Neuronal stem cell (in vitro differentiated cells): Measurements from ENCODE around the gene RAP1GAP.

Experiments used
- DNase-seq: peaks from one replicate; pipeline ENCODE4 v3.0.0-alpha.2; 2013; ENCODE audit warnings: low spot score
- H2AFZ ChIP-seq: one replicate; pipeline ENCODE4 v1.6.1; 2013; ENCODE audit warnings: mild to moderate bottlenecking, low read length, inconsistent platforms
- H2AK5ac ChIP-seq: 2 replicates; pipeline ENCODE4 v1.6.1; 2013; ENCODE audit warnings: low read depth, mild to moderate bottlenecking, inconsistent platforms, low read length, moderate library complexity, mixed read lengths
- H2BK120ac ChIP-seq: 2 replicates; pipeline ENCODE4 v1.6.1; 2013; ENCODE audit warnings: low read depth, mild to moderate bottlenecking, inconsistent platforms, low read length, moderate library complexity, mixed read lengths
- H2BK12ac ChIP-seq: one replicate; pipeline ENCODE4 v1.6.1; 2013; ENCODE audit warnings: low read length, inconsistent platforms
- H2BK15ac ChIP-seq: 2 replicates; pipeline ENCODE4 v1.6.1; 2013; ENCODE audit warnings: mild to moderate bottlenecking, low read length, inconsistent platforms, mixed read lengths
- H2BK5ac ChIP-seq: one replicate; pipeline ENCODE4 v1.6.1; 2013; ENCODE audit warnings: inconsistent platforms, mild to moderate bottlenecking, low read length, moderate library complexity
- H3K14ac ChIP-seq: one replicate; pipeline ENCODE4 v1.6.1; 2013; ENCODE audit warnings: low read length, inconsistent platforms
- H3K18ac ChIP-seq: 2 replicates; pipeline ENCODE4 v1.6.1; 2013; ENCODE audit warnings: low read length, inconsistent platforms
- H3K23ac ChIP-seq: 2 replicates; pipeline ENCODE4 v1.6.1; 2013; ENCODE audit warnings: low read depth, mild to moderate bottlenecking, mixed read lengths, low read length, inconsistent platforms; ENCODE audit not compliant: poor library complexity
- H3K27ac ChIP-seq: replicated peaks from 3 replicates; pipeline ENCODE4 v1.5.1; 2013; ENCODE audit warnings: low read length, inconsistent platforms
- H3K27me3 ChIP-seq, 3 experiments: 2 replicates each; pipeline ENCODE4 v1.6.1; 2013; ENCODE audit warnings: low read length in 3 of 3, mild to moderate bottlenecking in 2 of 3, inconsistent platforms in 1 of 3, low read depth in 1 of 3, mixed read lengths in 1 of 3, moderate library complexity in 1 of 3; ENCODE audit not compliant: control insufficient read depth in 3 of 3, insufficient read depth in 3 of 3
- H3K36me3 ChIP-seq, 2 donors: replicated peaks in 1 of 2; 2 replicates each; pipeline ENCODE4 v1.6.1; 2013; ENCODE audit warnings: low read length in 2 of 2; ENCODE audit not compliant: control insufficient read depth in 2 of 2, insufficient read depth in 2 of 2
- H3K4ac ChIP-seq: 2 replicates; pipeline ENCODE4 v1.6.1; 2013; ENCODE audit warnings: inconsistent platforms, mild to moderate bottlenecking, low read length, moderate library complexity
- H3K4me1 ChIP-seq, 2 donors: 1 replicate in 1 of 2; 2 replicates in 1 of 2; pipeline ENCODE4 v1.6.1; 2013; ENCODE audit warnings: low read length in 2 of 2, low read depth in 1 of 2; ENCODE audit not compliant: control insufficient read depth in 2 of 2, insufficient read depth in 1 of 2
- H3K4me2 ChIP-seq: one replicate; pipeline ENCODE4 v1.6.1; 2013; ENCODE audit warnings: mild to moderate bottlenecking, low read length, inconsistent platforms; ENCODE audit not compliant: insufficient read depth, poor library complexity, severe bottlenecking
- H3K4me3 ChIP-seq, 2 donors: 2 replicates each; pipeline ENCODE4 v1.5.1; 2013; ENCODE audit warnings: low read length in 2 of 2, mild to moderate bottlenecking in 2 of 2, inconsistent platforms in 1 of 2, moderate library complexity in 1 of 2
- H3K79me1 ChIP-seq: one replicate; pipeline ENCODE4 v1.6.1; 2013; ENCODE audit warnings: low read depth, mild to moderate bottlenecking, inconsistent platforms, low read length, moderate library complexity
- H3K9ac ChIP-seq: one replicate; pipeline ENCODE4 v1.6.1; 2013; ENCODE audit warnings: mild to moderate bottlenecking, low read depth, low read length, inconsistent platforms; ENCODE audit not compliant: poor library complexity
- H3K9me3 ChIP-seq, 2 donors: replicated peaks in 1 of 2; 2 replicates each; pipeline versions ENCODE3 to v1.6.1; 2013; ENCODE audit warnings: low read length in 2 of 2, mild to moderate bottlenecking in 2 of 2, inconsistent platforms in 1 of 2, low read depth in 1 of 2, mixed read lengths in 1 of 2, moderate library complexity in 1 of 2; ENCODE audit not compliant: control insufficient read depth in 2 of 2, insufficient read depth in 1 of 2
- H4K8ac ChIP-seq: one replicate; pipeline ENCODE4 v1.6.1; 2013; ENCODE audit warnings: low read depth, mild to moderate bottlenecking, inconsistent platforms, low read length, moderate library complexity
- H4K91ac ChIP-seq: one replicate; pipeline ENCODE4 v1.6.1; 2013; ENCODE audit warnings: low read length, low read depth, mild to moderate bottlenecking, inconsistent platforms; ENCODE audit not compliant: poor library complexity
- WGBS, 2 donors: extraction: QIAGEN DNeasy Blood & Tissue Kit; methylation state at CpG; one replicate each; pipeline ENCODE4 v1.1.7; 2013; ENCODE audit warnings: missing lambda C conversion rate in 2 of 2, mixed read lengths in 1 of 2; ENCODE audit not compliant: insufficient read length in 2 of 2, insufficient replicate concordance in 1 of 2; ENCODE audit errors: extremely low coverage in 2 of 2; 5-methylcytosine and 5-hydroxymethylcytosine counted together

RAP1GAP gene

GRCh38 chr1:21622466-21623315, 46.5 kb downstream of the RAP1GAP start:
- H3K23ac ChIP-seq: no peak overlapping the region
- H3K27me3 ChIP-seq: peaks cover 0 to 62% (median 19%) of the 10 kb centered on the region in 3 experiments
- WGBS, 2 donors: no CpG with 5 or more reads among the region's 62 CpGs
- no peak overlapping the region for H3K4ac ChIP-seq
- H2BK15ac ChIP-seq: peak overlapping the region; percentile 0
- H3K79me1 ChIP-seq: no peaks in the 10 kb centered on the region
- no peak overlapping the region for H3K27ac ChIP-seq
- peak overlapping the region; percentile 97 for H2AK5ac ChIP-seq
- no peak overlapping the region for H3K9ac ChIP-seq
- H3K36me3 ChIP-seq: no peaks in the 10 kb centered on the region
- H3K9me3 ChIP-seq: no peaks in the 10 kb centered on the region
- peak overlapping the region in 1 of 2 donors; percentile 74 for H3K4me3 ChIP-seq
- peak; percentile 51 for DNase-seq
- H3K18ac ChIP-seq: peak overlapping the region; percentile 86
- H3K4me1 ChIP-seq: peaks cover 11 to 14% of the 10 kb centered on the region in 2 donors
- H4K8ac ChIP-seq: no peak overlapping the region
- no peak overlapping the region for H2AFZ ChIP-seq
- H2BK5ac ChIP-seq: no peak overlapping the region
- H4K91ac ChIP-seq: no peak overlapping the region
- H3K4me2 ChIP-seq: peak overlapping the region; percentile 68
- no peak overlapping the region for H2BK12ac ChIP-seq
- H3K14ac ChIP-seq: peak overlapping the region; percentile 72
- H2BK120ac ChIP-seq: no peak overlapping the region

DNA sequence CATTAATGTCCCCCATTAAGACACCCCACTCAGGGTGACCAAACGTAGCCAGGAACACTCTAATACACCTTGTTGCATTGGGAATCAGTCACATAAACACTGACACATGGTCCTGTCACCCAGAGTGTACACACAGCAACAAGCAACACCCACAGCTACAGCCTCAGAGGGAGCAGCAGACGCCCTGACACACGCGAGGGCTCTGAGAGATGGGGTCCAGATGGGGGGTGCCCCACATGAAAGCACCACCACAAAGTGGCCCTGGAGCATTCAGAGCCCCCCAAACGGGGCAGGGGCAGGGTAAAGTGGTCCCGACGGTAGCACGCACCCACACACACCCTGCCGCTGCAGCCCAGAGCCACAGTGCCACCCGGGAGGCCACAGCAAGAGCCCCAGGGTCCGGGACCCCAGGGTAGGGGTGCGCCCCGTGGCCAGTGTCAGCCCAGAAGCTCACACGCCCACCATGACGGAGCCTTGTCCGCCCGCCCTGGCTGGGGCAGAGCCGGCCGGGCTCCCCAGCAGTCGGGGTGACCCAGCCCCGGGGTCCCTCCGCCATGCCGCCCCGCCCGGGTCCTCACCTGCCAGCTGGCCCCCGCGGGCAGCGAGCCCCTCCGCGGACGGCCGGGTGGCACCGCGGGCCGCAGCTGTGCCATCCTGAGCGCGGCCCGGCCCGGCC, 47.3 kb downstream of the RAP1GAP start:
- H3K4me2 ChIP-seq: peak overlapping the region; percentile 68
- no peak for DNase-seq
- no peaks in the 10 kb centered on the region for H3K79me1 ChIP-seq
- WGBS, 2 donors: no CpG with 5 or more reads among the region's 39 CpGs
- no peak overlapping the region for H2BK120ac ChIP-seq
- H4K91ac ChIP-seq: no peak overlapping the region
- peak overlapping the region; percentile 45 for H3K23ac ChIP-seq
- H3K14ac ChIP-seq: no peak overlapping the region
- no peaks in the 10 kb centered on the region for H3K36me3 ChIP-seq
- no peak overlapping the region for H3K4ac ChIP-seq
- no peak overlapping the region for H3K27ac ChIP-seq
- peak overlapping the region; percentile 46 for H2BK15ac ChIP-seq
- H3K9me3 ChIP-seq: no peaks in the 10 kb centered on the region
- peaks cover 0 to 62% (median 19%) of the 10 kb centered on the region in 3 experiments for H3K27me3 ChIP-seq
- H3K4me3 ChIP-seq: peak overlapping the region in 1 of 2 donors; percentile 74
- H3K4me1 ChIP-seq: peaks cover 11 to 14% of the 10 kb centered on the region in 2 donors
- no peak overlapping the region for H2AFZ ChIP-seq
- no peak overlapping the region for H4K8ac ChIP-seq
- H3K18ac ChIP-seq: peak overlapping the region; percentile 84
- no peak overlapping the region for H2BK12ac ChIP-seq
- H2BK5ac ChIP-seq: no peak overlapping the region
- H3K9ac ChIP-seq: peak overlapping the region; percentile 2
- peak overlapping the region; percentile 81 for H2AK5ac ChIP-seq

- H3K27me3 ChIP-seq: peaks cover 0 to 62% (median 19%) of the 10 kb centered on the region in 3 experiments
- no peak overlapping the region for H3K27ac ChIP-seq
Measured at GRCh38 chr1:21621051-21621450, 48.1 kb downstream of the RAP1GAP start.

GRCh38 chr1:21620496-21620895, 48.7 kb downstream of the RAP1GAP start:
- Histone ChIP-seq H4K8ac (no peak overlapping the region), H2AK5ac (no peak overlapping the region), H2BK5ac (peak overlapping the region; percentile 76), H3K4me1 (peaks cover 11 to 14% of the 10 kb centered on the region in 2 donors), H2BK15ac (no peak overlapping the region), H3K23ac (peak overlapping the region; percentile 44), H2BK120ac (no peak overlapping the region), H4K91ac (no peak overlapping the region), H2BK12ac (no peak overlapping the region), H3K14ac (no peak overlapping the region), H3K9ac (no peak overlapping the region), H3K4ac (no peak overlapping the region), H3K27ac (no peak overlapping the region), H3K27me3 (peaks cover 0 to 62% (median 19%) of the 10 kb centered on the region in 3 experiments), H3K4me2 (no peak overlapping the region), H3K79me1 (no peaks in the 10 kb centered on the region), H3K9me3 (no peaks in the 10 kb centered on the region), H3K36me3 (no peaks in the 10 kb centered on the region), H2AFZ (no peak overlapping the region), H3K4me3 (no peak overlapping the region), H3K18ac (peak overlapping the region; percentile 11)
- no peak for DNase-seq
- WGBS, 2 donors: no CpG with 5 or more reads among the region's 16 CpGs

More at GRCh38 chr1:21621051-21621450, 48.1 kb downstream of the RAP1GAP start:
- H3K4me1 ChIP-seq: peaks cover 11 to 14% of the 10 kb centered on the region in 2 donors
- H4K91ac ChIP-seq: no peak overlapping the region
- no peak overlapping the region for H4K8ac ChIP-seq
- H3K14ac ChIP-seq: no peak overlapping the region
- WGBS, 2 donors: no CpG with 5 or more reads among the region's 7 CpGs
- no peak overlapping the region for H3K4ac ChIP-seq
- DNase-seq: no peak
- no peak overlapping the region for H2BK120ac ChIP-seq
- no peak overlapping the region for H3K4me3 ChIP-seq
- H3K36me3 ChIP-seq: no peaks in the 10 kb centered on the region
- no peak overlapping the region for H3K4me2 ChIP-seq
- H2AK5ac ChIP-seq: no peak overlapping the region
- H3K9me3 ChIP-seq: no peaks in the 10 kb centered on the region
- no peaks in the 10 kb centered on the region for H3K79me1 ChIP-seq
- H3K9ac ChIP-seq: no peak overlapping the region
- H2AFZ ChIP-seq: no peak overlapping the region
- H2BK15ac ChIP-seq: no peak overlapping the region
- H3K18ac ChIP-seq: no peak overlapping the region
- H2BK5ac ChIP-seq: no peak overlapping the region
- no peak overlapping the region for H2BK12ac ChIP-seq
- H3K23ac ChIP-seq: no peak overlapping the region
